ENCODE measurements around the gene MRTO4.
"Not testable (repeated sequence)": the region's sequence is repeated elsewhere in the genome, so short reads cannot be mapped to it uniquely, and the experiment has no call there.

Gene MRTO4

DNA sequence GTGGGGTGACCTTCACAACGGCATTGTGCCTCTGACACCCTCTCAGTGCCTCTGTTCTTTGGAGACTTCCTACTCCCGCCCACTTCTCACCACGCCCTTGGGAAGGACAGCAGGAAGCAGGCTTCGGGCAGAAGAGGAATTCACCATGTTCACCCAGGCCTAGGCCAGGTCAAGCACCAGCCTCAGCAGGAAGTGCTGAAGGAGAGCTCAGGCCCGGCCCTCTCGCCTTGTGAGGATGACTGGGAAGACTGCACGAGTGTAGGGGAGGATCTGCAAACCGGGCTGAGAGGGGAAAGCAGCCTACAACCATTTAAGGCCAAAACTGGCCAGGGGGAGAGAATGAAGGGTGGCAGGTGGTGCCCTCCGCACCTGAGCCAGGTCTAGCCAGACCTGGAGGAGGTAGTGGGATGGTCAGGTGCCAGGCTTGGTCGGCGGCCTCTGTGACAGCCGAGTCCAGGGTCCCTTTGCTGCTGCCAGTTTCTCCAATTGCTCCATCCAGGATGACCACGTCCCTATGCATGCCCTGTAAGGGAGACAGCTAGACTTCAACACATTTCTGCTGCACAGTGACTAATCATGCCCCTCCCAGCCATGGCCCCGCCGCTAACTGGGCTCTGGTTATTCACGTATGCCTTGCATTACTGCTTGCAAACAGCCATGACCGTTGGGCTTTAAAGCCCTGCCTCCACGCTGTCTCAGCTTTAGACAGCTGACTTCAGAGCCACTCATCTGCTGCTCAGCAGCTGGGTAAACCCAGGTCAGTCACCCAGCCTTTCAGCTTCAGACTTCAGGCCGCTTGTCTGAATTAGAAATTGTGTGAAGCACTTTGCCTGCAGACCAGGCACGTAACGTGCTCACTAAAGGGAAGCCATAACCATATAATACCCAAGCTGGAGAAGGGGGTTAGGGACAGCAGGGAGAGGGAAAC lies 8.9 kb downstream of the MRTO4 start:
- peak in 1 of 42 donors; percentile 16 for DNase-seq

DNA sequence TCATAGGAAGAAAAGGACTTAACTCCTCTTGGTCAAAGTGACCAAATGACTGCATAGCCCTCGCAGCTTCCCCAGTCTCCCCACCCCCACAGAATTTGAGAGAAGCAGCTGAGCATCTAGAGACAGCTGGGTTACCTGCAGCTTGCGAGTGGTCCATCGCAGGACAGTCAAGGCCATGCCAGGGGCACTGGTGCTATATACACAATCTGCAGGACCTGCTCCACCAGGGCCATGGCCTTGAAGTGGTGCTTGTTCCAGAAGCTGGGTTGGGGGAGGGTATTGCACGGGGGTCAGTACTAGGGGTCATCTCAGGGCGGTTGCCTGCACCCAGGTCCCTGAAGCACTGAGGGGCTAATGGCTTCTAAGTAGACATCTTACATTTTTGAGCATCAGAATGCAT lies 10.4 kb downstream of the MRTO4 start:
- intact Hi-C loops (cut with DNase I): no loop called here
- DNase-seq: no peak

More for the DNA sequence above, 8.9 kb downstream of the MRTO4 start:
- intact Hi-C loops (cut with DNase I): no loop called here

DNA sequence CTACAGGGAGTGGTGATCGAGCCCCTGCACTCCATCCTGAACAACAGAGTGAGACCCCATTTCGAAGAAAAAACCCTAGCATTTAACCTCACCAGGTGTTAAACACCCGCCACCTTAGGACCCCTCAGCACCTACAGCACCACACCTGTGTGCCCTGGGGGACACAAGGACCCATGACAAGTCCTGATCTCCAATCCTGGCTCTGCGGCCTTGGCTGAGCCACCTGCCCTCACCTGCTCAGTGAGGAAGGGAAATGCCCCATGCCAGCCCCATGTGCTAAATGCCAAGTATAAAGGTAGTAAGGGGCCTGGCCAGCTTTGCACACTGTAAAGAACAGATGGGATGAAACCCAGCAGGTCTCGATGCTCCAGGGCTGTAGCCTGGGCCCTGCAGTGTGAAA lies 11.1 kb downstream of the MRTO4 start:
- no peak for DNase-seq
- intact Hi-C loops (cut with DNase I): no loop called here

DNA sequence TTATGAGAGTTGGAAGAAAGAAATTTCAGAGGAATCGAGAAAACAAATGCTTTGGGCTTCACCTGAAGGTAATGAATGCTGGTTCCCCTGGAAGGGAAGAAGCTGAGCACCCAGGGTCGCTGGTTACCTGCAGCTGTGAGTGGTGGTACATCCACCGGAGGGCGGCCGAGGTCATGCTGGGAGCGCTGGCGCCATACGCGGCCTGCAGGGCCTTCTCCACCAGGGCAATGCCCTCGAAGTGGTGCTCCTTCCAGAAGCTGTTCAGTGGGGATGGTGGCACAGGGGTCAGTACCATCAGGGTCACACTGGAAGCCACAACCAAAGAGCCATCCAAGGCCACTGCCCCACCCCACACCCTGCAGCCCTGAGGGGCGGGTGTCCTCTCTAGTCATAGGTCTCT lies 16.8 kb downstream of the MRTO4 start:
- intact Hi-C loops (cut with DNase I): no loop called here

DNA sequence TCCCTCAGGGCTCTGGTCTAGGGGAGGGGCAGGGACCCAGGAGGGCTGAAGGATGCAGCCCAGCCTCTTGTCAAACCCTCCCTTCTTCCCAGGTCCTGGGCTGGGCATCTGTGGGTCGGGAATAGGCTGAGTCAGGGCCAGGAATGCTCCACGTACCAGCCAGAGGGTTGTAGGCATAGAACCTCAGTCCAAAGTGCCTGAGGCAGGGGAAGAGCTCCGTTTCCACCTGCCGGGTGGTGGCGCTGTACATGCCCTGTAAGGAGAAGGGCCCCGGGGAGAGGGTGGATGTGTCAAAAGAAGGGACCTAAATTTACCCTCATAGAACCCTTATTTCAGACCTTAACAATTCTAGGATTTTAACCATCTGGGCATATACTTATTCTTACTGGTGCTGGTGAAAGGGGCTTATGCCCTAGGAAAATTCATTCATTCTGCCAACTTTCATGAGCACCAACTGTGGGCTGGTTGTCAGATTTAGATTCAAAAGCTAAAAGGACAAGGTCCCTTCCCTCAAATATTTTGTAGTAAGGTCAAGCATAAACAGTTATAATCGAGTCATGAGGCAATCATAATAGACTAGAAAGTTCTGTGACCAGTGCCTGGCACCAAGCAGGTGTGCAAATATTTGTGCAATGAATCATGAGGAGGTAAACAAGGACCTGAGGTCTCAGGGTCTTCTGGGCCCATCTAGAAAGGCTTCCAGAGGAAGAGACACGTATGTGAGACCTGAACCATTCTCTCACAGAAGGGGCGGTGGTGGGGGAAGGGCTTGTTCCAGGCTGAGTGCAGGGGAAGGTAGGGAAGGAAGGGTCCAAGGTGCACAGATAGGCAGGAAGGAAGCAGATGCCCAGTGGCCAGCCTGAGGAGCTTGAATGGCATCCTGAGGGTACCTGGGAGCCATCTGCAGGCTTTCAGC lies 18.1 kb downstream of the MRTO4 start:
- intact Hi-C loops (cut with DNase I); DNase-seq: not testable (repeated sequence)

More for the DNA sequence above, 16.8 kb downstream of the MRTO4 start:
- no peak for DNase-seq

DNA sequence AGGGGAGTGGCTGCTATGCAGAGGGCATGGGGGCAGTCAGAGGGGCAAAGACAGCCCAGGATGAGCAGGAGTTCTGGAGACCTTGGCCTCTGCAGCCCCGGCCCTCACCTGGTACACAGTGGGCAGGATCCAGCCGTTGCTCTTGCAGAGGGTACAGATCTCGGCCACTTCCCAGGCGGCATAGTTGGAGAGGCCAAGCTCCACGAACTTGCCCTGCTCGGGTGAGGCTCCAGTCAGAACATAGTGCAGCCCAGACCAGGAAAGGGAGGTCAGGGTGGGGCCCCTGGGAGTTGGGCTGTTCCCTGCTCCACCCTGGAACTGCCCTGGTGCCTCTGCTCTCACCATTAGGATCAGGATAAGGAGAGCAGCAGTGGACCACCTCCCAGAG lies 18.7 kb downstream of the MRTO4 start:
- intact Hi-C loops (cut with DNase I); DNase-seq: not testable (repeated sequence)

DNA sequence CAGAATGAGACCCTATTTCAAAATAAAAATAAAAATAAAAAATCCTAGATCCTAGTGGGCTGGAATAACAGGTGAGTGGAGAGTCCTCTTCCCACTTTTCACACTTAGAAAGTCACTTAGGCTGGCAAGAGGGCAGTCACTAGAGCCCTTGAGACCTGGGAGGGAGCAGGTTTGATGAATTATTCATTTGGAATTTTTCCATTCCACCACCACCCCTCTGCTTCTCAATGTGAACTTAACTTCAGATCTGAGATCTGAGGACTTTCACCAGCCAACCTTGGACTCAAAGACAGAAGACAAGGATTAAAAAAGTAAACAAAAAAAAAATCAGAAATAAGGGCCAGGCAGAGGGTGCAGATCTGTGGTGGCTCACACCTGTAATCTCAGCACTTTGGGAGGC lies 20.5 kb downstream of the MRTO4 start:
- no peak for DNase-seq
- intact Hi-C loops (cut with DNase I): no loop called here

DNA sequence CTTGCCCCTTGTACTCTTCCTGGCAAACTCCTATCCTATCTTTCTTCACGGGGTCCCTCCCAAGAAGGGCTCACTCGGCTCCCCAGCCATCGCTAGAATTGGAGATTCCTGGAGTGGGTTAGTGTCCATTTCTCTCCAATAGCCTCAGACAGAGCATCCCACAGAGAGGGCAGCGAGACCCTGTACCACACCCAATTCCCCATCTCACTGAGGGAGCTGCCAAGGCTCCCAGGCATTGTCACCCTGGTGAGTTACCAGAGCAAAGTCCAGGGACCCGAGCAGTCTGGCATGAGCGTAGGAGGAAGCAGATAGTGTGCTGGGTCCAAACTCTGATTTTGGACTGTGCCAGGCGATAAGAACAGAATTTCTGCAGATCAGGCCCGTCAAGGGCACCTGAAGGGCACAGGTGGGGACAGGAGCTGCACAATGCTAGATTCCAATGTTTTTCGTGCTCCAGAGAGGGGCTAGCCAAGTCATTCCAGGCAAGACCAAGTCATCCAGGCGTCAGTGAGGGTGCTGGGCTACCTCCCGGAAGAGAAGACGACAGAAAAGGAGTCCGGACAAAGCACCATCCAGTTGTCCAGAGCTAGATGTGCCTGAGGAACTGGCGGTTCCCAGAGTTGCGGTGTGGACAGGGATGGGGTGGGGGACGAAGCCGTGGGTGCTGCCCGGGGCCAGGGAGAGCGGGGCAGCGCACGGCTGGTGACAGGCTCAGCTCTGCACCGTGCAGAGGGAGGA lies 21.7 kb downstream of the MRTO4 start:
- intact Hi-C loops (cut with DNase I): no loop called here
- no peak for DNase-seq

DNA sequence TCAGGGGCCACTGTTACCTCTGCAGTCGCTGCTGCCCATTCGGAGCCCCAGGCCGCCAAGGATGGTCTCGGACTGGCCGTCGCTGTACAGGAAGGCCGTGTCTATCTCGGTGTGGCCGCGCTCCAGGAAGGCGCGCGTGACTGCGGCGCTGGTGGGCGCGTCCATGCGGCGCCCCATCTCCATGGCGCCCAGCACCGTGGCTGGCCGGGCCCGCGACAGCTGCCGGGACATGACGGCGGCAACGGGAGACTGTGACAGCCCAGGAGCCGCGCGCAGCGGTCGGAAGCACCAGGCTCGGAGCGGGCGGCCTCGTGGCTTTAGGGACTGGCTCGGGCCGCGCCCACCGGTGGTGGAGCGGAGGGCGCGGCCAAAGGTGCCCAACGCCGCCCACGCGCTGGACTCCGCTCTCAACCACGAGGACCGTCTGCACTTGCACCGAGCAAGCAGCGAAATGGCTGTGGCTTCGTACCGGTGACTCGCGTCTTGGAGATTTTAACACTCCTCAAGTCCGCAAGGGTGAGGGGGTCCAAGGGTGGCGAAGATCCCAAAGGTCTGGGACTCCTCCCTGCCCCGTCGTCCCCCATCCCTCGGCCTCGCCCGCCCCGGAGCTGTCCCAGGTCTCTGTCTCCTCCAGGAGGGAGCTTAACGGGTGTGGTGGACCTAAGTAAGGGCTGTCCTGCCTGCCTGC lies 22.4 kb downstream of the MRTO4 start:
- DNase-seq: not testable (repeated sequence)

DNA sequence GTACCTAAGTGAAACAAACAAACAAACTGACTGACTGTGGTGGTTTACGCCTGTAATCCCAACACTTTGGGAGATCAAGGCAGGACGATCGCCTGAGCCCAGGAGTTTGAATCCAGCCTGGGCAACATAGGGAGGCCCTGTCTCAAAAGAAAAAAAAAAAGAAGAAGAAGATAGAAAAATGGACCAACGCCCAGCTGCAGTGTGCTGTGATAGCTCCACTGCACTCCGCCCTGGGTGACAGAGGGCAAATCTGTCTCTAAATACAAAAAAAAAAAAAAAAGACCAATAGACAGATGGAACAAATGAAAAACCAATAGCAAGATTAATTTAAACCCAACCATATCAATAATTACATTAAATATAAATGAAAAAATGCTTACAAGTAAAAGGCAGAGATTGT lies 23.0 kb downstream of the MRTO4 start:
- intact Hi-C loops (cut with DNase I): no loop called here
- DNase-seq: no peak

More for the DNA sequence above, 22.4 kb downstream of the MRTO4 start:
- intact Hi-C loops (cut with DNase I): not testable (repeated sequence)

DNA sequence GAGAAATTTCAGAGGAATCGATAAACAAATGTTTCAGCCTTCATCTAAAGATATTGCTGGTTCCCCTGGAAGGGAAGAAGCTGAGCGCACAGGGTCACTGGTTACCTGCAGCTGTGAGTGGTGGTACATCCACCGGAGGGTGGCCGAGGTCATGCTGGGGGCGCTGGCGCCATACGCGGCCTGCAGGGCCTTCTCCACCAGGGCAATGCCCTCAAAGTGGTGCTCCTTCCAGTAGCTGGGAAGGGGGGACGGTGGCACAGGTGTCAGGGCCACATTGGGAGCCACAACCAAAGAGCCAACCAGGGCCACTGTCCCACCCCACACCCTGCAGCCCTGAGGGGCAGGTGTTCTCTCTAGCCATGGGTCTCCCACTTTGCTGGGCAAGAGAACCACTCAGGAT lies 32.3 kb downstream of the MRTO4 start:
- intact Hi-C loops (cut with DNase I): no loop called here
- no peak for DNase-seq

DNA sequence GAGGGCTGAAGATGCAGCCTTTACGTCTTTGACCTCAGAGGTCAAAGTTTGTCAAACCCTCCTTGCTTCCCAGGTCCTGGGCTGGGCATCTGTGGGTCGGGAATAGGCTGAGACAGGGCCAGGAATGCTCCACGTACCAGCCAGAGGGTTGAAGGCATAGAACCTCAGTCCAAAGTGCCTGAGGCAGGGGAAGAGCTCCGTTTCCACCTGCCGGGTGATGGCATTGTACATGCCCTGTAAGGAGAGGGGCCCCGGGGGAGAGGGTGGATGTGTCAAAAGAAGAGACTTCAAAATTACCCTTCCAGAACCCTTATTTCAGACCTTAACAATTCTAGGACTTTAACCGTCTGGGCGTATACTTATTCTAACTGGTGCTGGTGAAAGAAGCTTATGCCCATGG lies 33.3 kb downstream of the MRTO4 start:
- intact Hi-C loops (cut with DNase I): no loop called here
- DNase-seq: no peak

DNA sequence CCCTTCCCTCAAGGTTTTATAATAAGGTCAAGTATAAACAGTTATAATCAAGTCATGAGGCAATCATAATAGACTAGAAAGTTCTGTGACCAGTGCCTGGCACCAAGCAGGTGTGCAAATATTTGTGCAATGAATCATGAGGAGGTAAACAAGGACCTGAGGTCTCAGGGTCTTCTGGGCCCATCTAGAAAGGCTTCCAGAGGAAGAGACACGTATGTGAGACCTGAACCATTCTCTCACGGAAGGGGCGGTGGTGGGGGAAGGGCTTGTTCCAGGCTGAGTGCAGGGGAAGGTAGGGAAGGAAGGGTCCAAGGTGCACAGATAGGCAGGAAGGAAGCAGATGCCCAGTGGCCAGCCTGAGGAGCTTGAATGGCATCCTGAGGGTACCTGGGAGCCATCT lies 33.8 kb downstream of the MRTO4 start:
- intact Hi-C loops (cut with DNase I): not testable (repeated sequence)

DNA sequence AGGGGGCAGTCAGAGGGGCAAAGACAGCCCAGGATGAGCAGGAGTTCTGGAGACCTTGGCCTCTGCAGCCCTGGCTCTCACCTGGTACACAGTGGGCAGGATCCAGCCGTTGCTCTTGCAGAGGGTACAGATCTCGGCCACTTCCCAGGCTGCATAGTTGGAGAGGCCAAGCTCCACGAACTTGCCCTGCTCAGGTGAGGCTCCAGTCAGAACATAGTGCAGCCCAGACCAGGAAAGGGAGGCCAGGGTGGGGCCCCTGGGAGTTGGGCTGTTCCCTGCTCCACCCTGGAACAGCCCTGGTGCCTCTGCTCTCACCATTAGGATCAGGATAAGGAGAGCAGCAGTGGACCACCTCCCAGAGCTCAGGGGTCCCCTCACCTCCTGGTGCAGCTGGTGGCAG lies 34.2 kb downstream of the MRTO4 start:
- intact Hi-C loops (cut with DNase I); DNase-seq: not testable (repeated sequence)

More for the DNA sequence above, 33.8 kb downstream of the MRTO4 start:
- not testable (repeated sequence) for DNase-seq

DNA sequence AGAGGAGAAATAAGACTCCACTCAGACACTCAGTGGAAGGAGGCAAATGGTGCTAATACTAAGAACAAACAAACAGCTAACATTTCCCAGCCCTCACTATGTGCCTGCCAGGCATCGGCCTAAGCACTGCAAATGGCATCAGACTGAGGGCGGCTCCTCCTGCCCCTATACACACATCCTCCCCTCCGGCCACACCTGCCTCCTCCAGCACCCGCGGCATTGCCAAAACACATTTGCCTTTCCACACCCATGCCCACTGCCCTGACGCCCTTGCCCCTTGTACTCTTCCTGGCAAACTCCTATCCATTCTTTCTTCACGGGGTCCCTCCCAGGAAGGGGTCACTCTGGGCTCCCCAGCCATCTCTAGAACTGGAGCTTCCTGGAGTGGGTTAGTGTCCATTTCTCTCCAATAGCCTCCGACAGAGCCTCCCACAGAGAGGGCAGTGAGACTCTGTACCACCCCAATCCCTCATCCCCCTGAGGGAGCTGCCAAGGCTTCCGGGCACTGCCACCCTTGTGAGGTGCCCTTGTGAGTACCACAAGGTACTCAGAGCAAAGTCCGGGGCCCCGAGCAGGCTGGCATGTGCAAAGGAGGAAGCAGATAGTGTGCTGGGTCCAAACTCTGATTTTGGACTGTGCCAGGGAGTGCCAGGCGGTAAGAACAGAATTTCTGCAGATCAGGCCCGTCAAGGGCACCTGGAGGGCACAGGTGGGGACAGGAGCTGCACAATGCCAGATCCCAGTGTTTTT lies 36.0 kb downstream of the MRTO4 start:
- no peak for DNase-seq
- intact Hi-C loops (cut with DNase I): no loop called here

DNA sequence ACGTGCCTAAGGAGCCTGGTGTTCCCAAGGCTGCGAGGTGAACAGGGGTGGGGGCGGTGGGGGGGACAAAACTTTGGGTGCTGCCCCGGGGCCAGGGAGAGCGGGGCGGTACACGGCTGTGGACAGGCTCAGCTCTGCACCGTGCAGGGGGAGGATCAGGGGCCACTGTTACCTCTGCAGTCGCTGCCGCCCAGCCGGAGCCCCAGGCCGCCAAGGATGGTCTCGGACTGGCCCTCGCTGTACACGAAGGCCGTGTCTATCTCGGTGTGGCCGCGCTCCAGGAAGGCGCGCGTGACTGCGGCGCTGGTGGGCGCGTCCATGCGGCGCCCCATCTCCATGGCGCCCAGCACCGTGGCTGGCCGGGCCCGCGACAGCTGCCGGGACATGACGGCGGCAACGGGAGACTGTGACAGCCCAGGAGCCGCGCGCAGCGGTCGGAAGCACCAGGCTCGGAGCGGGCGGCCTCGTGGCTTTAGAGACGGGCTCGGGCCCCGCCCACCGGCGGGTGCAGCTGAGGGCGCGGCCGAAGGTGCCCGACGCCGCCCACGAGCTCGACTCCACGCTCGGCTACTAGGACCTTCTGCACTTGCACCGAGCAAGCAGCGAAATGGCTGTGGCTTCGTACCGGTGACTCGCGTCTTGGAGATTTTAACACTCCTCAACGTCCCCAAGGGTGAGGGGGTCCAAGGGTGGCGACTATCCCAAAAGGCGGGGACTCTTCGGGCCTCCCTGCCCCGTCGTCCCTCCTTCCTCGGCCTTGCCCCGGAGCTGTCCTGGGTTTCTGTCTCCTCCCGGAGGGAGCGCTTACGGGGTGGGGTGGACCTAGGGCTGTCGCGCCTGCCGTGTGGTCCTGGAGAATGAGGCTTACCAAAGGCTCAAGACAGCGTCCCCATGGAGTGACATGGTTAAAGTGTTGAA lies 37.0 kb downstream of the MRTO4 start, which contains the start of gene AKR7A3:
AKR7A3 (minus strand) TSS at position 447 of the 918 bp plus-strand sequence; CDS start at position 386, 61 bp downstream.
- intact Hi-C loops (cut with DNase I): not testable (repeated sequence)
- peak in 30 of 42 donors; percentile 8 to 65 (median 36) for DNase-seq

DNA sequence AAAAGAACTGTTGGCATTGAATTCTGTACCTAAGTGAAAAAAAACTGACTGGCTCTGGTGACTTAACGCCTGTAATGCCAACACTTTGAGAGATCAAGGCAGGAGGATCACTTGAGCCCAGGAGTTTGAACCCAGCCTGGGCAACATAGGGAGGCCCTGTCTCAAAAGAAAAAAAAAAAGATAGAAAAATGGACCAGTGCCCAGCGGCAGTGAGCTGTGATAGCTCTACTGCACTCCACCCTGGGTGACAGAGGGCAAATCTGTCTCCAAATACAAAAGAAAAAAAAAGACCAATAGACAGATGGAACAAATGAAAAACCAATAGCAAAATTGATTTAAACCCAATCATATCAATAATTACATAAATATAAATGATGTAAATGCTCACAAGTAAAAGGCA lies 37.6 kb downstream of the MRTO4 start:
- no peak for DNase-seq
- intact Hi-C loops (cut with DNase I): no loop called here

Data from head of caudate nucleus (tissue), 42 donors.